A673 (cell line): ENCODE measurements around the gene MGMT. TPM values are rescaled to one million over a fixed set of nuclear protein-coding genes. Genes with fewer than 3 reads are reported as not detected.

Experiments
- BruUV-seq: library from RNA; stranded (reverse); fragments of 400-500 nt; replicated peaks from 2 replicates; lab custom pipeline; 2021; lab: Mats Ljungman, UMichigan
- CTCF ChIA-PET: fragments of 300-600 bp; sonication (Branson Sonifier 250); formaldehyde crosslinking; loops from one replicate; lab custom pipeline; 2022; ENCODE audit warnings: antibody characterized with exemption; lab: Charles Lee
- POLR2A ChIA-PET: fragments of 300-600 bp; sonication (Branson Sonifier 250); formaldehyde crosslinking; loops from one replicate; lab custom pipeline; 2022; ENCODE audit warnings: antibody characterized with exemption; ENCODE audit not compliant: low non-redundant PET; lab: Charles Lee
- DNase-seq: peaks from one replicate; pipeline ENCODE4 v3.0.0-alpha.2; 2015; ENCODE audit warnings: low spot score
- H3K27ac ChIP-seq: fragments of 200-600 bp; sonication (generic); 2 replicates; pipeline ENCODE4 v1.5.1; 2016; ENCODE audit warnings: mixed run types, low read depth, mild to moderate bottlenecking, mixed read lengths, antibody characterized with exemption, low read length; ENCODE audit not compliant: poor library complexity, severe bottlenecking
- H3K27me3 ChIP-seq: fragments of 200-600 bp; sonication (generic); replicated peaks from 2 replicates; pipeline ENCODE4 v1.6.1; 2017; ENCODE audit warnings: mixed run types, low read depth, mild to moderate bottlenecking, mixed read lengths, antibody characterized with exemption, low read length; ENCODE audit not compliant: insufficient read depth, poor library complexity
- H3K36me3 ChIP-seq: fragments of 200-600 bp; sonication (generic); 2 replicates; pipeline ENCODE4 v1.6.1; 2016; ENCODE audit warnings: mixed run types, mild to moderate bottlenecking, mixed read lengths, antibody characterized with exemption, low read length; ENCODE audit not compliant: insufficient read depth, poor library complexity, severe bottlenecking
- H3K4me1 ChIP-seq: fragments of 200-600 bp; sonication (generic); 2 replicates; pipeline ENCODE4 v1.6.1; 2017; ENCODE audit warnings: mixed run types, mild to moderate bottlenecking, mixed read lengths, antibody characterized with exemption, low read length; ENCODE audit not compliant: insufficient read depth, poor library complexity, severe bottlenecking
- H3K4me3 ChIP-seq: fragments of 200-600 bp; sonication (generic); 2 replicates; pipeline ENCODE4 v1.5.1; 2016; ENCODE audit warnings: low read depth, mixed run types, mild to moderate bottlenecking, mixed read lengths, low read length; ENCODE audit not compliant: poor library complexity, severe bottlenecking
- H3K9me3 ChIP-seq: fragments of 200-600 bp; sonication (generic); 2 replicates; pipeline ENCODE4 v1.6.1; 2016; ENCODE audit warnings: mixed run types, low read depth, mild to moderate bottlenecking, mixed read lengths, antibody characterized with exemption, low read length; ENCODE audit not compliant: poor library complexity, severe bottlenecking
- CTCF ChIP-seq: fragments of 300-800, 200-600 bp; sonication (generic); conservative IDR thresholded peaks from 2 replicates; pipeline ENCODE4 v1.5.1; 2017; ENCODE audit warnings: low read depth, mild to moderate bottlenecking, antibody characterized with exemption, low read length, moderate library complexity, mixed read lengths
- EZH2 ChIP-seq: fragments of 200-600 bp; sonication (generic); IDR thresholded peaks from 2 replicates; pipeline ENCODE4 v1.6.1; 2017; ENCODE audit warnings: borderline replicate concordance, low read depth, mild to moderate bottlenecking, mixed read lengths, antibody characterized with exemption, low read length; ENCODE audit not compliant: poor library complexity, severe bottlenecking
- intact Hi-C: fragments of 100-400 bp; cut with micrococcal nuclease; formaldehyde crosslinking; loops from one replicate; pipeline ENCODE4 v1.10.0; 2022; ENCODE audit not compliant: unreplicated experiment
- total RNA-seq: library from RNA; stranded (reverse); gene quantifications from 2 replicates; pipeline ENCODE4 v1.2.3, GENCODE V29; 2021

Gene MGMT
- total RNA-seq, 1 experiment from 2014 or later = 19.5 TPM

GRCh38 chr10:129676014-129676413 lies 209.0 kb downstream of the MGMT start:
- BruUV-seq = no TSS peak
- ChIA-PET POLR2A (no interaction called here), CTCF (no interaction called here)
- H3K27me3 ChIP-seq = no peaks in the 10 kb centered on the region
- no peak overlapping the region for H3K27ac ChIP-seq
- no peak overlapping the region for H3K4me3 ChIP-seq
- no peaks in the 10 kb centered on the region for H3K4me1 ChIP-seq
- no peak for DNase-seq
- H3K36me3 ChIP-seq = no peaks in the 10 kb centered on the region
- intact Hi-C loops = no loop called here
- TF ChIP-seq CTCF (no peak), EZH2 (no peak)
- H3K9me3 ChIP-seq = no peaks in the 10 kb centered on the region

GRCh38 chr10:129677377-129677927 lies 210.4 kb downstream of the MGMT start:
- CTCF ChIA-PET = no interaction called here
- H3K9me3 ChIP-seq = no peaks in the 10 kb centered on the region
- no peak overlapping the region for H3K4me3 ChIP-seq
- no peaks in the 10 kb centered on the region for H3K27me3 ChIP-seq
- intact Hi-C loops = no loop called here
- BruUV-seq = no TSS peak
- no peak for DNase-seq
- no peaks in the 10 kb centered on the region for H3K36me3 ChIP-seq
- no peak overlapping the region for H3K27ac ChIP-seq
- TF ChIP-seq CTCF (no peak), EZH2 (no peak)
- no peaks in the 10 kb centered on the region for H3K4me1 ChIP-seq
- POLR2A ChIA-PET = no interaction called here

- TF ChIP-seq CTCF = no peak
- no peak for TF ChIP-seq EZH2
- Histone ChIP-seq H3K27me3 (no peaks in the 10 kb centered on the region), H3K4me1 (no peaks in the 10 kb centered on the region), H3K9me3 (no peaks in the 10 kb centered on the region), H3K4me3 (no peak overlapping the region), H3K27ac (no peak overlapping the region), H3K36me3 (no peaks in the 10 kb centered on the region)
- POLR2A ChIA-PET = no interaction called here
- no TSS peak for BruUV-seq
- intact Hi-C loops = no loop called here
- DNase-seq = no peak
- CTCF ChIA-PET = no interaction called here
Observed at GRCh38 chr10:129678186-129678585, 211.1 kb downstream of the MGMT start.
